Measurements from ENCODE around the gene MAP3K13.
"Not testable (repeated sequence)": the region's sequence is repeated elsewhere in the genome, so short reads cannot be mapped to it uniquely, and the experiment has no call there.

The MAP3K13 gene

DNA sequence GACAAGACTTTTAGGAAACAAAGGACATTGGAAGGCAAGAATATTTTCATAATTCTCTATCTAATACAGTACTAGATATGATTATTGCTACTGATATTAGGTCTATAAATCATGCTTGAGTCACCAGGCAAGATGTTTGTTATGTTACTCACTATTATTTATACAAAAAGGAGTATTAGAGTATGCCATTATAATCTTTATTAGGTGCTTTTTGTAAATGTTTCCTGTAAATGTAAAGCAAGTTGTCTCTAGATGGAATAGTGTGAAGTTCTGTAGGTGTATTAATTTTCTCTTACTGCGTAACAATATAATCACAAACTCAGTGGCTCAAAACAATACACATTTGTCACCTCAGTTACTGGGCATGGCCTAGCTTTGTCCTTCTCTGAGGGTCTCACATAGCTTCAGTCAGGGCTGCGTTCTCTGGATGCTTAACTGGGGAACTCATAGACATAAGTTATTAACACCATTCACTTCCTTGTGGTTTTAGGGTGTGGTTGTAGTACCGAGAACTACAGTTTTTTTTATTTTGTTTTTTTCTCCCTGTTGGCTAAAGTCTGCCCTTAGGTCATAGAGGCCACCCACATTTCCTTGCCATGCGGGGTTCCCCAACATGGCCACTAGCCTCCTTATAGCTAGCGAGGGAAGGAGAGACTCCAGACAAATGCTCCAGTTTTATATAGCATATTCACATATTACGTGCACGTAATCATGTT is 20.3 kb upstream of the MAP3K13 start:
- DNase-seq, result no peak

DNA sequence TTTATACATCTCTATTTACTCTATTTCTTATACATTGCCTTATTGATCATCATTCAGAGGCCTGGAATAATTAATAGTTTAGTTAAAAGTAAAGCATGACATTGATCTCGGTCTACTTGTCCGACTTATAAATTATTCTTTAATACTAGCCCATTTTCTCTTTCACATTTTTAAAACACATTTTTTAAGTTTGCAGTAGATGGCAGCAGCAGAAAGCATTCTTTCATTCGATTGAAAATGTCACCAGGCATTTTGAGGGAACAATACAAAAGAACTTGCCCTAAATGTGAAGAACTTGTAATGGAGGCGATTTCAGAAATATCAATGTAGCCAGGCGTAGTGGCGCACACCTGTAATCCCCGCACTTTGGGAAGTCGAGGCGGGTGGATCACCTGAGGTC is 15.5 kb upstream of the MAP3K13 start:
- no peak for DNase-seq

DNA sequence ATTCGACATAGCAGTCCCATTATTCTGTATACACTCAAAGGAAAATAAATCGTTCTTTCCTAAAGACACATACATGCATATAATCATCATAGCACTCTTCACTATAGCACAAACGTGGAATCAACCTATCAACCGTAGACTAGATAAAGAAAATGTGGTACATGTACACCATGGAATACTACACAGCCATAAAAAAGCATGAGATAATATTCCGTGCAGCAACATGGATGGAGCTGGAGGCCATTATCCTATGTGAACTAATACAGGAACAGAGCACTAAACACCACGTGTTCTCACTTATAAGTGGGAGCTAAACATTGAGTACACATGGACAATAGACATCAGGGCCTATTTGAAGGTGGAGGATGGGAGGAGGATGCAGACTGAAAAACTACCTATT is 12.1 kb upstream of the MAP3K13 start:
- DNase-seq, result no peak

DNA sequence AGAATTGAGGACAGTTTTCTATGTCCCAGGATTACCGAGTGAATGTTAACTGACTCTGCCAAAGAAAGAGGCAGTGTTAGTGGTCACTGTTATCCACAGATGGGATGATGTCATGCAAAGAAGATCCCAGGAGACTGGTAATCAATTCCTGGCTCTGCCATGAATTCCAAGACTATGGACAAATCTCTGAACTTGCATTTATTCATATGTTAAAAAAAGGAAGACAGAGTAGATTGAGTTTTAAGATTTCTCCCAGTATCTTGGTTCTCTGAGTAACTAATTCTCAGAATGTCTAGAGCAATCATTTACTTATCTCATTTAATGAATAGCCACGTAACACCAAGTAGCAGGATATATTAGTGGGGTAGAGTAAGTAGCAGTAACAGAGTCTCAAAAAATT is 11.5 kb upstream of the MAP3K13 start:
- DNase-seq, result no peak

DNA sequence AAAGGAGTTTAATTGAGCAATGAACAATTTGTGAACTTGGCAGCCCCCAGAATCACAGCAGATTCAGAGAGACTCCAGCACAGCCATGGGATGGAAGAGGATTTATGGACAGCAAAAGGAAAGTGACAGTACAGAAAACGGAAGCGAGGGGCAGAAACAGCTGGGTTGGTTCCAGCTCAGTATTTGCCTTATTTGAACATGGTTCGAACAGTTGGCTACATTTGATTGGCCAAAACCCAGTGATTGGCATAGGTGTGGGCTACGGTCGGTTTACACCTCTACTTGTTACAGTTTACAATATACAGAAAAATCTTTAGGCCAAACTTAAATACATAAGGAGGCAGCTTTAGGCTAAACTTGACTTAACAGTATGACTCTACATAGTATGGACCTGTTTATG is 9.7 kb upstream of the MAP3K13 start:
- no peak for DNase-seq

DNA sequence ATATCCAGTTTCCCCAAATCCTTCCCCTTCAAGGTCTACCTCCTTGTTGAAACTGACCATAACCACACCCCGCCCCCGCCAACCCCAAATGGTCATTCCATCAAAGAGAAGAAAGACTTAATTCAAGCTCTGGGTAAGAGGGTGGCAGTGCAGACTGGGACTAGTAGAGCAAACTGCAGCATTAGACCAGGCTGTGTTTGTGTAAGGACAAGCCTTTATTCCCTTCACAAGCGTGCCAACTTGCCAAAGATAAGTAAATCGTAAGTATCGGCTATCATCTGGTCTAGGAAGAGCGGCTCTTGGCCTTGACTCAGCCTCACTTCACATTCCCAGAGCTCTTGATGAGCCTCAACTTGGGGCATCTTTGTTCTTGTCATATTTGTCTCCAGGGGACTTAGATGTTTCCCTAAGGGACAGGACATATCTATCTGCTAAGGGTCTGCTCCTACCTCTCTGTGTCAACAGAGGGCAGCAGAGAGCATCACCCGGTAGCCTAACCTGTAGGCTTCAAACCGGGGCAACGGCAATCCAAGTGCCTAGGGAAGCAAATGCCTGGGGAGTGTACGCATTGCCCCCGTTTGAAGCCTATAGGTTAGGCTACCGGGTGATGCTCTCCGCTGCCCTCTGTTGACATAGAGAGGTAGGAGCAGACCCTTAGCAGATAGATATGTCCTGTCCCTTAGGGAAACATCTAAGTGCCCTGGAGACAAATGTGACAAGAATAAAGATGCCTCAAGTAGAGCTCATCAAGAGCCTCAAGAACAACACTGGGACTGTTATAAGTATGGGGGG is 8.9 kb upstream of the MAP3K13 start:
- peak; percentile 87 for DNase-seq

DNA sequence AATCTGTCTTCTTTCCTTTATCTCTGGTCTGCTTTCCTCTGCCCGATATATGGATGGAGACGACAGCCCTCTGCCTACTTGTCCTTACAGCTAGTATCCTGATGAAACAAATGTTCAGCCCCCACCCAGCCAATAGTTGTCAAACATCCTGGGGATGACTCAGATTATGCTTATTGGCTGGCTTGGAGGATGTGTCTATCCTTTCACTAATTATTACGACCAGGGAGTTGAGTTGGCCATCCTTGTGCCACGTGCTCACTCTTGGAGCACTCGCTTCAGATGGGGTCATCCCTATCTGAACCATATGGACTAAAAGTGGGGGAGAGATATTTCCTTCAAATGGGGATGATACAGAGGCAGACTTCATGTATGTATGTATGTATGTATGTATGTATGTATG is 6.4 kb upstream of the MAP3K13 start:
- no peak for DNase-seq

DNA sequence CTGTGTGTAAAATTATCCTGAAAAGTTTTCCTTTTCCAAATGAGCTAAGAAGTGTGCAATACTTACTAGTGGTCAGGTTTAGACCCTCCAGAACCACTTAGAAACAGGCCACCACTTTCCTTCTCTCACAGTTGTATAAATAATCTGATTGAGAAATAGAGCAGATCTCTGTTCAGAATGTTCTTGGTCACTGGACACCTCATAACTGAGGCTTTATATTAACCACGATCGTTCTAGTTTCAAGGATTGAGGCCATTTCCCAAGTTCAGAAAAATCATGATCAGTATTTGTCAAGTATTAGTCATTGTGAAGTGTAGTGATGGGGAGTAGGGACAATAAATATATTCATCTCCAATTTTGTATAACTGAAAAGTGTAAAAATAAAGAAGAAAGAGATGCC is 1.0 kb upstream of the MAP3K13 start:
- no peak for DNase-seq

DNA sequence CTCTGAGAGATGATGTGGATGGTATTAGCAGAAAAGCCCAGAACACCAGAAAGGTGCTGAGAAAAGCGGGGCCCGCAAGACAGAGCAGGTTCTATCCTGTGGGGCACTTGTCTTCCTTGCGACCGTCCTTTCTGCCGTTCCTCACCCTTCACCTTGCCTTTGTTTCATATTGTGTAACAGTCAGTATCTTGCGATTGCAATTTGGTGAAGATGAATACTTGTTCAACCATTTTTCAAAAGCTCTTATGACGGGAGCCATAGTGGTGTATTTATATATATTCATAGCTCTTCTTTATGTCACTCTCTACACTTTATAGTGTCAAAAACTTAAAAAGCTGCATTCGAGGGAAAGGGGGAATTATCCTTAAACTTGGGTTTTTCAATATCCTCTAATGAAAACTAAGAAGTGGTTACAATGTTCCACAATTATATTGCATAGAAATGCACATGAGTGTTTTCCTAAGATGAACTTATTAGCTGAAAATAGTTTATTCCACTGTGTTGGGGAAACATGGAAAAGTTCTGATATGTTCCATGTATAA is 797 bp downstream of the MAP3K13 start:
- no peak for DNase-seq

DNA sequence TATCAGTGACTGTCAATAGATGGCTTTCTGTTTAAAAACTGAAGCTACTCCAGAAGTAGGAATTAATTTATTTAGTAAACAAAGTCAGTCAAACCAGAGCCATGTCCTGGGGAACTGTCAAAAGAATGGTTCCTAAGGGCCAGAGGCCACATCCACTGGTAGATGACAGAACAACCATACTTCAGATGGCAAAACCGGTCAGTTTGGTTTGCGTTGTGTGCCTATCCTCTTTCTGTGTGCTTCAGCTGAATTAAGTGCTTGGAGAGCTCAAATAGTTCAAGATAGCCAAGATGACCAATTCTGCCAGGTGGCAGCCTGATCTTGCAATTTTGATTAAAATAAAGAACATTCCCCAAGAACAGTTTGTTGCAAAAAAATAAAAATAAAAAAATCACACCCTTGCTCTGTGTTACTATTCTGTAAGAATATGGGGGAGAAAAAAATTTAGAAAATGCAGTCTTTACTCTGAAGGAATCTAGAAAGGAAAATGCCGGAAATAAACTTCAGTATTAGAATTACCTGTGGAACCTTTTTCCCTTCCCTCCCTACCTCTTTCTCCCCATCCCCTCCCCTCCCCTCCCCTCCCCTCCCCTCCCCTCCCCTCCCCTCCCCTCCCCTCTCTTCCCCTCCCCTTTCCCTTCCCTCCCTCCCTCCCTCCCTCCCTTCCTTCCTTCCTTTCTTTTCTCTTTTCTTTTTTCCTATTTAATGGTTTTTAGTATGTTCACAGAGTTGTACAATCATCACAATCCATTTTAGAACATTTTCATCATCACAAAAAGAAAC is 2.5 kb downstream of the MAP3K13 start:
- DNase-seq, result no peak

DNA sequence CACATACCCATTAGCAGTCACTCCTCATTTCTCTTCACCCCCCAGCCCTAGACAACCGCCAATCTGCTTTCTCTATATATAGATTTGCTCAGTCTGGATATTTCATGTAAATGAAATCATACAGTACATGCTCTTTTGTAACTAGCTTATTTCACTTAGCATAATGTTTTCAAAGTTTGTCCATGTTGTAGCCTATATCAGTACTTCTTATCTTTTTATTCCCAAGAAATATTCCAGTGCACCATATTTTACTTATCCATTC is 3.1 kb downstream of the MAP3K13 start:
- DNase-seq, result no peak

DNA sequence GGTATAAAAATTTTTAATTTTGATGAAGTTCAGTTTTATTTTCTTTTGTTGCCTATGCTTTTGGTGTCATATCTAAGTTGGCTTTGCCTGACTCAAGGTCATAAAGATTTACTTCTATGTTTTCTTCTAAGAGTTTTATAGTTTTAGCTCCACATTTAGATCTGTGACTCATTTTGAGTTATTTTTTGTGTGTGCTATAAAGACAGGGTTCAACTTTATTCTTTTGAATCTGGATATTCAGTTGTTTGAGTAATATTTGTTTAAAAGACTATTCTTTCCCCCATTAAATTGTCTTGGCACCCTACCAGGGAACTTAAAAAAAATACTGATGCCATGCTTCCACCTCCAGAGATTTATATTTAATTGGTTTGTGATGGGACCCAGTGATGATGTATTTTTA is 4.0 kb downstream of the MAP3K13 start:
- DNase-seq, result no peak

DNA sequence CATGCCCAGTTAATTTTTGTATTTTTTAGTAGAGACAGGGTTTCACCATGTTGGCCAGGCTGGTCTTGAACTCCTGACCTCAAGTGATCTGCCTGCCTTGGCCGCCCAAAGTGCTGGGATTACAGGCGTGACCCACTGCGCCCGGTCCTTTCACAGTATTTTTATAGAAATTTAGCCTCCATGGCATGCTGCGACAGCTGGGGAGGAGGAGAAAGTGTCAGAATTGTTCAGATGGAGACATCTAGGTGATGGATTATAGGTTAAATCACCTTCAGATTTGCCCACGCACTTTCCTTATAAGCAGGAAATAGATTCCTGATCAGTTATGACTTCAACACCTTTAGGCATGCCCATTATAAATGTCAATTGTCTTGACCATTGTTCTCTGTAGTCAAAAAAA is 7.4 kb downstream of the MAP3K13 start:
- DNase-seq, result not testable (repeated sequence)

DNA sequence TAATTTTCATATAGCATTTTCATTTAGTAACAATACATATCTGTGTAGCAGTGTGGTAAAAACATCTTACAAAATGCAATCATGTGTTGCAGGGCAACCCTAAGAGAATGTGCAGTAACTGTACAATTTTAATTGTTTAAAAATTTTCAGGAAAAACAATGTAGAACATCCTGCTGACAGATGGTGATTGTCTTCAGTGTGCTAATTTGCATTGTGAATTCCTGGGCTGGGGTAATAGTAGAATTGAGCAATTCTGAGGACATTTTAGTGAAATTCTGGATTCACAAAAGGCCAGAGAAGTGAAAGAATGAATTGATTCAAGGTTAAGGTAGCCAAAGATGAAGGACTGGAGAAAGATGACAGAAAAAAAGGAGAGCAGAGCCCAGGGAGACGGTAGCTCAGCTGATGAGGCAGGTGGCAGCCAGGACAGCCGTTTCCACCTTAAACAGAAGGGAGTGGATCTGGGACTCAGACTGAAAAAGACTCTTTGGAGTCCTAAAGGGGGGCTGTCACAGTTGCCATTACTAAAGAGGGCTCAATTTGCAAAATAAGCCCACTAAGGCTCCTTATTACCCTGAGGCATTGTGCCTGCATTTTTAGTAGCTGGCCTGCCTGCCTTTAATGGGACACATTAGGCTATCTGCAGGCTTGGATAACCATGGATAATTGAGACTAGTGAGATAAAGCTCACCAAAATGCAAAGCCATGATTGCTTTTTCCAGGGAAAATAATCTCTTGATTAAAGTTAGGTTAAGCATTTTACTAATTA is 8.6 kb downstream of the MAP3K13 start:
- DNase-seq, result peak; percentile 16

DNA sequence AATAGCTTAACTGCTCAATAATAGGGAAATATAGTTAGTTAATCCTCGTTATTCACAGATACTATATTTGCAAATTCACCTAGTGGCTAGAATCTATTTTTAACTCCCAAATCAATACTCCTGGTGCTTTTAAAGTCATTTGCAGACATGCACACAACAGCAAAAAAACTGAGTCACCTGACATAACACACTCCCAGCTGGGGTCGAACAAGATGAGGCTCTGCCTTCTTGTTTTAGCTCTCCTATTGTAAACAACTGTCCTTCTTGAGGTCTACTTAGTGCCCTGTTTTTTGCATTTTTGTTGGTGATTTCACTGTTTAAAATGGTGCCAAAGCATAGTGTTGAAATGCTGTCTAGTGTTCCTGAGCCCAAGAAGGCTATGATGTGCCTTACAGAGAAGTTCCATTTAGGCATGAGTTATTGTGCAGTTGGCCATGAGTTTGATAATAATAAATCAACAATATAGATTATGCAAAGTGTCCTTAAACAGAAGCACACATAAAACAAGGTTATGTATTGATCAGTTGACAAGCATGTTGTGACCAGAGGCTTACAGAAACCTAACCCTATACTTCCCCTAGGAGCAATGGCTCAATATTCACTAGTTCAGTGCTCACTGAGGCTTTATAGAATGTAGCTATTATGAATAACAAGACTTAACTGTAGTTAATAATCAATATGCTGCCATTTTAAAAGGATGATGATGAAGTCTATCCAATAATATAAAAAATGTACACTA is 18.6 kb downstream of the MAP3K13 start:
- DNase-seq, result no peak

DNA sequence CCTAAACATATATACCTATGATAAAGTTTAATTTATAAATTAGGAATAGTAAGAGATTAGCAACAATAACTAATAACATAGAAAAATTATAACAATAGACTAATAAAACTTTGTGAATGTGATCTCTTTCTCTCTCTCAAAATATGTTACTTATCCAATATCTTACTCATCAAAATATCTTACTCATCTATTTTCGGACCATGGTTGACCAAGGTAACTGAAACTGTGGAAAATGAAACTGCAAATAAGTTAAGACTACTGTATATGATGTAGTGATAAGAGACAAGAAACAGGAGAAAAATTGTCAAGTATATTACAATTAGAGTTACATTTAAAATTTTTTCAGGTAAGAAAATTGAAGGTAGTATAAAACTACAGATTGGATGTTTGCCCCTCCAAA is 19.2 kb downstream of the MAP3K13 start:
- DNase-seq, result no peak

DNA sequence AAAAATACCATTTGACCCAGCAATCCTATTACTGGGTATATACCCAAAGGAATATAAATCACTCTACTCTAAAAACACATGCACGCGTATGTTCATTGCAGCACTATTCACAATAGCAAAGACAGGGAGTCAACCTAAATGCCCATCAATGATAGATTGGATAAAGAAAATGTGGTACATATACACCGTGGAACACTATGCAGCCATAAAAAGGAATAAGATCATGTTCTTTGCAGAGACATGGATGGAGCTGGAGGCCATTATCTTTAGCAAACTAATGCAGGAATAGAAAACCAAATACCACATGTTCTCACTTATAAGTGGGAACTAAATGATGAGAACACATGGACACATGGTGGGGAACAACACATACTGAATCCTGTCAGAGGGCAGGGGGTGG is 23.6 kb downstream of the MAP3K13 start:
- not testable (repeated sequence) for DNase-seq

DNA sequence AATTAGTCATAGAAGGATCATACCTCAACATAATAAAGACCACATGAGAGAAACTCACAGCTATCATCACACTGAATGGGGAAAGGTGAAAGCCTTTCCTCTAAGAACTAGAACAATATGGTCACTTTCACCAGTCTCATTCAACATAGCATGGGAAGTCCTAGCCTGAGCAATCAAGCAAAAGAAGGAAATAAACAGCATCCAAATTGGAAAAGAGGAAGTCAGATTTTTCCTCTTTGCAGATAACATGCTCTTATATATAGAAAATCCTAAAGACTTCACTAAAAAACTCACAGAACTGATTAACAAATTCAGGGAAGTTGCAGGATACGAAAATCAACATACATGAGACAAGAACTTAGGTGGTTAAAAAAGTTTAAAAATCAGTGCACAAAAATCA is 24.7 kb downstream of the MAP3K13 start:
- DNase-seq, result no peak

DNA sequence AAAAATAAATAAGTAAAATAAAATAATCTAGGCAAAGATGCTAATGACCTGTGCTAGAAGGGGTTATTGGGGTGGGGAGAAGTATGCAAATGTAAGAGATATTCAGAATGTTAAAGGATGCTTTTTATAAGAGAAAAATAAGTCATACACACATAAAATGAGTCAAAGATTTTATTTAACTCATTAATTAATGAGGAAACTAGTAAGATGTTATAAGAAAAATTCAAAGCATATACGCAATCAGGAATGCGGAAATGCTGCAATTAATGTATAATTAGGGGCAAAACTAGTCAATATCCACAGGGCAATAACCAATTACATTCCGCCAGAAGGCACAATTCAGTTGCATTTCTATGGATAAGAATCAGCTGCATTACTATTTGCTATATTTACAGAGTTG is 30.1 kb downstream of the MAP3K13 start:
- DNase-seq, result no peak

DNA sequence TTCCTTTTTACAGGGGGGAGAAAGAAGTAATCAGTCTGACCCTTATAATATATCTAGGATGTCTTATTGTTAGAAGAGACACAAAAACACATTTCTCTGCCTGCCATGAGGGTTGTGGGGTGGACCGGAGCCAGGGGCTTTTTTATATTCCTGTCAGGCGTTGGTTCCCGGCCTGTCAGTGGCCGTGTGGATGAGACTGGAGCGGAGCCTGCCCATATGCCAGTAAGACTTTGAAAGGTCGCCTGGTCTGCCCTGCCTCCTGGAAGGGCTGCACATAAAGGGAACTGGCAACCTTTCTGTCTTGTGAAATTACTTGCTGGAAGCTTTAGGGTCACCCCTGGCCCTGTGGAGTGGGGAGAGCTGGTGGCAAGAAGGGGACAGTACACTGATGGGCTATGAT is 34.7 kb downstream of the MAP3K13 start:
- no peak for DNase-seq

DNA sequence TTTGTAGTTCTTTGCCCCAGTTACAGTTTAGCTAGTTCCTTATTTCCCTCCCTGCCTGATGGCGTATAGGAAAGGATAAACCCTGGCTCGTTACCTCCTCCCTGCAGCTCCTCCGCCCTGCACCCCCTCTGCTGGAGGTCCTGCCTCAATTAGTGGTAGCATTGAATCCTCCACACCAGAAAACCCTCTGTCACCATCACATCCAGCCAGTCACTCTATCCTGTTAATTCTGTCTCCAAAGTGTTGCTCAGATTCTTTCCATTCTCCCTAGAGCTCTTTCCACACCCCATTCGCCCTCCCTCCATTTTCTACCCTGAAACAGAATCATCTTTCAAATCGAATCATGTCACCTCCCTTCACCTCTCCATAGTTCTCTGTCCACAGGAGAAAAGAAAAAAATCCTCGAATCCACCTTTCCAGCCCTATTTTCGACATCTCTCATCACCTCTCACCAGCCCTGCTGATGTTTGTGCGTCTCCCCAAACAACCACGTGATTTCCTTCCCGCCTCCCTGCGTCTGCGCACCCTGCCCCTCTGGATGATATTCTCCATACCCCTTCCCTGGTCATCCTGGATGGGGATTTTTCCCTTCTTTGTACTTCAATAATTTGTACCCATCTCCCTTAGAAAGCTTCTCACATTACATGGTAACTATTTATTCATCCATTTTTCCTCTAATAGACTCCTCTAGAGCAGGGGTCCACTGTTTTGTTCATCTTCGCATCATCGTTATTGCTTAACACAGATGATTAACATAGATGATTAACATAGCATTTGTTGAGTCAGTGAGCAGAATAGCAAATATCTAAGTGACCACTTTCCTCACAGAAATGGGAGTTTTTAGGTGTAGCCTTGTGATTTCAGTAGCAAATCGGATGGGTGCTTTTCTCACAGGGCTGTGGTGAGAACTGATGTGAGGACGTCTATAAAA is 37.1 kb downstream of the MAP3K13 start:
- peak; percentile 31 for DNase-seq

Measured in NCI-H1436 (cell line).